ENCODE results near the gene LYZL2.
"Not testable (repeated sequence)": the region's sequence is repeated elsewhere in the genome, so short reads cannot be mapped to it uniquely, and the experiment has no call there.

Gene LYZL2

GRCh38 chr10:30631188-30631587 lies 1.6 kb upstream of the LYZL2 start:
- Histone ChIP-seq H3K36me3 (ENCODE audit: control insufficient read depth, insufficient read depth, low read length) (no peaks in the 10 kb centered on the region), H3K4me3 (replicated peaks; ENCODE audit: low read depth, low read length) (no peak overlapping the region), H3K27me3 (replicated peaks; ENCODE audit: control insufficient read depth, insufficient read depth, low read length) (no peaks in the 10 kb centered on the region; the same call in 1 of the 2 replicates)
- no peak for DNase-seq (ENCODE audit: extremely low read depth, insufficient read length)
- TF ChIP-seq CTCF (IDR thresholded peaks at IDR 0.05; ENCODE audit: insufficient read depth, low read length, poor library complexity, severe bottlenecking): no peak

DNA sequence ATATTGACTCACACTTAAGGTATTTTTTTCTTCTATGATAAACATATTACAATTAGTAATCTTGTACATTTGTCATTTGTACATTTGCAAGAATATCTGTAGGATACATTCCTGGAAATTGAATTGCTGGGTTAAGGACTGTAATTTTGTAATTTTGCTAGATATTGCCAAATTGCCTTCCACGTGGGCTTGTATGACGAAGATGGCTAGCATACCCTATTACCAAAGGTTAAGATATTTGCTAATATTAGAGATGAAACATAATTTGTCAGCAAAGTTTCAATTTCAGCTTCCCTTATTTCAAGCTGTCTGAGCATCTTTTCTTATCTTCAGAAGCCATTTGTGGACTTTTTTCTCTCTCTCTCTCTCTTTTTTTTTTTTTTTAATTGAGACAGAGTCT lies 1.0 kb upstream of the LYZL2 start:
- no peak for TF ChIP-seq CTCF (IDR thresholded peaks at IDR 0.05; ENCODE audit: insufficient read depth, low read length, poor library complexity, severe bottlenecking)
- H3K36me3 ChIP-seq (ENCODE audit: control insufficient read depth, insufficient read depth, low read length): no peaks in the 10 kb centered on the region
- no peak for DNase-seq (ENCODE audit: extremely low read depth, insufficient read length)
- no peak overlapping the region for H3K4me3 ChIP-seq (replicated peaks; ENCODE audit: low read depth, low read length)
- no peaks in the 10 kb centered on the region; the same call in 1 of the 2 replicates for H3K27me3 ChIP-seq (replicated peaks; ENCODE audit: control insufficient read depth, insufficient read depth, low read length)

DNA sequence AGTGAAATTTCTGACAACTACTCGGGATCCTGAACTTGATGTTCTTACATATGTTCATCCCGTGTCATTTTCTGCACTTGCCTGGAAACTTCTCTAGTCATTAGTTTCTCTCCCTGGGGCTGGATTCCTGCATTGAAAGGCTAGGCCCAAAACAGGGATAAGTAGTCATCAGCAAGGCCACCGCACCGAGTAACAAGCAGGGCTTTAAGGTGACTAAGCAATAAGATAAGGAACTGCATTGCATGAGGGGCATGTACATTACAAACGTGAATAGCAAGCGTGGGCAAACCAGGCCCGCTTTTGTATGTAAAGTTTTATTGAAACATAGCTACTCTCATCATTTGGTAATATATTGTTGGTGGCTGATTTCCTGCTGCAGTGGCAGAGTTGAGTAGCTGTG lies 977 bp downstream of the LYZL2 start:
- H3K4me3 ChIP-seq (replicated peaks; ENCODE audit: low read depth, low read length); H3K36me3 ChIP-seq (ENCODE audit: control insufficient read depth, insufficient read depth, low read length); DNase-seq (ENCODE audit: extremely low read depth, insufficient read length); H3K27me3 ChIP-seq (replicated peaks; ENCODE audit: control insufficient read depth, insufficient read depth, low read length): not testable (repeated sequence)

DNA sequence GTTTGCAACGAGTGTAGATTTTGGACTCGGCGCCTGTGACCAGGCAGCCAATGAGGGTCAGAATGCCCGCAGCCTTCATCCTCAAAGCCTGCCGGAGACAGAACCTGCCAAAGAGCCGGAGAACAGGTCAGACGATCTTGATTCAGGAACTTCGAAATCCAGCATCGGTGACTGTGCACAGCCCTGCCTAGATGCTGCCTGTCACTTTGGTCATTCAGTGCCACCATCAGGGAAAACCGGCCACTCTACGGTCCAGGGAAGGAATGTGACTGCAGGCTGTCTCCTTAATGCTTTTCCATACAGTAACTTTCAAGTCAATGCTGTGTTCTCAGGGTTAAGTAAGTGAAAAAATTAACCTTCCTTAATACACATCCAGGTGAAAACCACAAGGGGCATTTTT lies 2.7 kb downstream of the LYZL2 start:
- H3K36me3 ChIP-seq (ENCODE audit: control insufficient read depth, insufficient read depth, low read length); H3K4me3 ChIP-seq (replicated peaks; ENCODE audit: low read depth, low read length): not testable (repeated sequence)

DNA sequence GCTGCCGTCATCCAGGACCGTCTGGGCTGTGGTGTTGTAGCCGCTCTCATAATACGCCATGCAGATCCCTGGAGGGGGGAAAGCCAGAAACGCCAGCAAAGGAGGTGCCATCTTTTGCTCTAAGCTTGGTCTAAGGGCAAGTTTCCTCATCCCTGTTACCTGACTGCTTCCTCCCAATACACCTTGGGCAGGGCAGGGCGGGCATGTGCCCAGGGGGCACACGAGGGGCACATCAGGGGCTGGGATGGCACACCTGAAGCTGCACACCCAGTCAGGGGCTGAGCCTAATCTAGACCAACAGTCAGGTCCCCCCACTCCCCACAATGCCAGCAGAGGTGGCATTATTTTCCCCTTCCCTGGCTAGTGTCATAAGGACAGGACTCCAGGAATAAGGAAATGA lies 3.4 kb downstream of the LYZL2 start:
- not testable (repeated sequence) for H3K4me3 ChIP-seq (replicated peaks; ENCODE audit: low read depth, low read length); DNase-seq (ENCODE audit: extremely low read depth, insufficient read length); H3K27me3 ChIP-seq (replicated peaks; ENCODE audit: control insufficient read depth, insufficient read depth, low read length); H3K36me3 ChIP-seq (ENCODE audit: control insufficient read depth, insufficient read depth, low read length)

More for the DNA sequence above, 2.7 kb downstream of the LYZL2 start:
- H3K27me3 ChIP-seq (replicated peaks; ENCODE audit: control insufficient read depth, insufficient read depth, low read length); DNase-seq (ENCODE audit: extremely low read depth, insufficient read length): not testable (repeated sequence)

DNA sequence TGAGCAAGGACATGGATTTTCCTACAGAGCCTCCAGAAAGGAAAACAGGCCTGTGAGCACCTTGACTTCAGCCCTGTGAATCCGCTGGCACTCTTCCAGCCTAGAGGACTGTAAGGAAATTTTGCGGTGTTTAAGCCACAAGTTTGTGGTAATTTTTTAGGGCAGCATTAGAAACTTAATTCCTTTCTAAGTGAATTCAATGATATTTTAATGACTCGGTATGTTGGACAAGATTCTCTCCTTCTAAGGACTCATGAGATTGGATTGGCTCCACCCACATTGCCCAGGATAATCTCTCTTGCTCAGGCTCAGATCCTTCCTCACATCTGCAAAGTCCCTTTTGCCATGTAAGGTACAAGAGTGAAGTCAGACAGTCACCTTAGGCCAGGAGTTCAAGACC lies 4.5 kb downstream of the LYZL2 start:
- TF ChIP-seq CTCF (IDR thresholded peaks at IDR 0.05; ENCODE audit: insufficient read depth, low read length, poor library complexity, severe bottlenecking): no peak
- no peak overlapping the region for H3K4me3 ChIP-seq (replicated peaks; ENCODE audit: low read depth, low read length)
- no peak for DNase-seq (ENCODE audit: extremely low read depth, insufficient read length)
- no peaks in the 10 kb centered on the region; the same call in 1 of the 2 replicates for H3K27me3 ChIP-seq (replicated peaks; ENCODE audit: control insufficient read depth, insufficient read depth, low read length)
- H3K36me3 ChIP-seq (ENCODE audit: control insufficient read depth, insufficient read depth, low read length): no peaks in the 10 kb centered on the region

DNA sequence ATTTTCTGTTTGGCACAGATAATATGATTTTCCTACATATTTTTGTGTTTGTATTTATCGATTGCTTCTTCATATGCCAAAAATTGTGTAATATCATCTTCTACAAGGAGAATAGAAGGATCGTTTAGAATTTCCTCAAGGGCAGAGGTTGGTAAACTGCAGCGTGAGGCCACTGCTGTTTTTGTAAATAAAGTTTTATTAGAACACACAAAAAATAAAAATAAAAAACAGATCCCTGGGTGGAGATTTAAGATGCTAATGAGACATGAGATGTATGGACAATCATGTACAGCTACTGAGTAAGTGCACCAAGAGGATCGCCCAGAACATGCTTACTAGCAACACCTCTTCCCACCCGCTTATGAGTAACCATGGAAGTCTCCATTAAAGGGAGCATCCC lies 9.6 kb downstream of the LYZL2 start:
- TF ChIP-seq CTCF (IDR thresholded peaks at IDR 0.05; ENCODE audit: insufficient read depth, low read length, poor library complexity, severe bottlenecking): no peak
- Histone ChIP-seq H3K4me3 (replicated peaks; ENCODE audit: low read depth, low read length) (no peak overlapping the region), H3K36me3 (ENCODE audit: control insufficient read depth, insufficient read depth, low read length) (no peaks in the 10 kb centered on the region), H3K27me3 (replicated peaks; ENCODE audit: control insufficient read depth, insufficient read depth, low read length) (no peaks in the 10 kb centered on the region)
- no peak for DNase-seq (ENCODE audit: extremely low read depth, insufficient read length)
